HG03280 (cell line): ENCODE data around the gene TSPAN18.

ENCODE experiments used
- ATAC-seq: cut with Tn5 transposase; IDR thresholded peaks from one replicate; pipeline ENCODE4 v1.9.1; 2021; ENCODE audit warnings: mild to moderate bottlenecking, moderate library complexity; ENCODE audit not compliant: unreplicated experiment

Gene TSPAN18

DNA sequence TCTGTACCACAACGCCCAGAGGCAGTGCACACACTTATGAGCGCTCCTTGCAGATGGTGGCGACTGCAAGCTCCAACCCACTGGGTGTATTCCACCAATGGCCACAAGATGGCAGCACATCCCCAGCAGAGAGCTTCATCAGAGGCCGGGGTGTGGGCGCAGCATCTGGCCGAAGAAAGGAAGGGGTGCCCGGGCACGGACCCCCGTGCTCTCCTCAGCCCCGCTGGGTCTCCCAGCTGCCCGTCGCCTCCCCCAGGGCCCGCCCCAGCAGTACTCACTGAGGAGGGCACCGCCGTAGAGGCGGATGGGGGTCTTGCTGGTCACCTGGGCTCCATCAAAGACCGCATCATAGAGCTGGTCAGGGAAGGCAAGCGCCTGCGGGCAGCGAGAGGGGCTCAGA, 209.8 kb downstream of the TSPAN18 start:
- no peak for ATAC-seq

DNA sequence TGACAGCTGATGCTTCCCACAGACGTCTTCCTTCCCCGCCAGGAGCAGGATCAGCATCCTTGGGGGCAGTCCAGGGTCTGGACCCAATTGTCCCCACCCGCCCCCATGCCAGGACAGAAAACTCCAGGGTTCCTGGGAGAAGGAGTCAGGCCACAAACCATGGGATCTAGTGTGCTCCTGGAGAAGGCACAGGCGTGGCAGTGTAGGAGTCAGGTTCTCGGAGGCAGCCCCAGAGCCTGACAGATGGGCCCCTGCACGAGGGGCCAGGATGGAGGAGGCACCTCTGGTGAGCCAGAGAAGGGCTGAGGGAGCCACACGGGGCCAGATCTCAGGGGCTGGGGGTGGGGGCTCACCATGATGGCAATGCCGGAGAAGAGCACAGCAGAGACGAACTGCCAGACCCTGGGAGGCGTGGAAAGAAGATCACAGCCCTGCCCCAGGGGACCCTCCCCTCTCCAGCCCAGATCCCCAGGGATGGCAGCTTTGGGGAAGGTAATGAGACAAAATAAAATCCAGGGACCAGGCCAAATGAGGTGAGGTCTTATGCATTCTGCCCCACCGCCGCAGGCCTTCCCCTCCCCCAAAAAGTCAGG, 210.3 kb downstream of the TSPAN18 start:
- no peak for ATAC-seq

DNA sequence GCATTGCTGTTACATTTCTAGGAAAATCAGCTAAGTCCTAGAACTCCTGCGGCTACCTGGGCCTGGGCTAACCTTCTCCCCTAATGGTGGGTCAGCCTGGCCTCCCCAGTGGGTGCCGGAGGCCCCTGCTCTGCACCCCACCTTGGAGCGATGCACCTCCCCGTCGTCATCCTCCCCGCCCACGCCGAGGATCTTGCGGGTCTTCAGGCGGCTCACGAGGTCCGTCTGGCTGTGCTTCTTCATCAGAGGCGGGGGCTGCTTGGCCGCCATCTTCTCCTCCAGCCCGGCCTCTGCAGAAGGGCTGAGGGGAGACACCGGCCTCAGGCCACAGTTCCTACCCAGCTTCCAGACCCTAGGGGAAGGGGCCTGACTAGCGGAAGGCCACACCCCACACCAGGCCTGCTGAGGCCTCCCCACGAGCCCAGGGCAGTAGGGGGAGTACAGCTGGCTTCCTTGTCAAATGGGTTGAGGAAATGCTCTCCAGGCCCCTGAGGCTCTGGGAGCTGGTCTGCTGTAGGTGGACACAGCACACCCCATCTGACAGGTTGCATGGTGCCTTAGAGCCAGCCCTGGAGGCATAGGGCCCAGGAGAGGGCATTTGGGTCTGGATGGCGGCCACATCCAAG, 211.4 kb downstream of the TSPAN18 start:
- ATAC-seq: no peak

DNA sequence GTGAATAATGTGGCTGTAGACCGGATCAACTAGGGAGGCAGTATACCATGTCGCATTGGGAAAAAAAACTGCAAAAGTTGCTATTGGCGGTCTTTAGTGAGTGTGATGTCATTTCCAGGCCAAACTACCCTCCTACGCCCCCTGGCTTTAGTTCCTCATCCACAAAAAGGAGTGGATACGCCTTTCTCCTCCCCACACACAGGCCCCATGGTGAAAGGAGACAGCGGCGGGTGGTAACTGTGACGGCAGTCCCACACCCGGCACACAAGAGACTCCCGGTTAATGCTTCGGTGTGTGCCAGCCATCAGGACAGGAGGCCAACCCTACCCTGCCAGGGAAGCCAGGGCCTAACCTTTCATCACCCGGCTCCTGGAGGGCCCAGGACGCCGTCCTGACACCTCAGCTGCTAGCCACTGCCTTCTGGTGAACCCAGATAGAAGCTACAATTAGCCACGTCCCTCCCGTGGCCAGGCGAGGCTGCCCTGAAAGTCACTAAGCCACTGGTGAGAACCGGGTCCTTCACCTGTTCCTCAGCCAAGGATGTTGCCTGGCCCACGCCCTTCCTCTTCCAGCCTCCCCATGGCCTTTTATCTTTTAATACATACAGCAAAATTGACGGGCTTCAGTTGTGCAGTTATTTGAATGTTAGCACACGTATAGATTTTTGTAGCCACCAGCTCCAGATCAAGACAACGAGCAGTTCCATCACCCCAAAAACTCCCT, 213.1 kb downstream of the TSPAN18 start:
- ATAC-seq: no peak

DNA sequence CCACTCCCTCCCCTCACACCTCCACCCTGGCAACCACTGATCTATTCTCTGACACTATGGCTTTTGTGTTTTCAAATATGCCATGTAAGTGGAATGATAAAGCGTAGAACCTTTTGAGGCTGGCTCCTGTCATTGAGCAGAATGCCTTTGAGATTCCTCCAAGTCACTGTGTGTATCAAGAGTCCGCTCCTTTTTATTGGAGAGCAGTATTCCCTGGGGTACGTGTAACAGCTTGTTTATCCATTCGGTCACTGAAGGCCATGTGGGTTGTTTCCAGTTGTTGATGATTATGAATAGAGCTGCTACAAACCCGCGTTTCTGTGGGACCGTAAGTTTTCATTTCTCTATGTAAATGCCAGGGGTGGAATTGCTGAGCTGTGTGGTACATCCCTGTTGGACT, 213.6 kb downstream of the TSPAN18 start:
- ATAC-seq: no peak

DNA sequence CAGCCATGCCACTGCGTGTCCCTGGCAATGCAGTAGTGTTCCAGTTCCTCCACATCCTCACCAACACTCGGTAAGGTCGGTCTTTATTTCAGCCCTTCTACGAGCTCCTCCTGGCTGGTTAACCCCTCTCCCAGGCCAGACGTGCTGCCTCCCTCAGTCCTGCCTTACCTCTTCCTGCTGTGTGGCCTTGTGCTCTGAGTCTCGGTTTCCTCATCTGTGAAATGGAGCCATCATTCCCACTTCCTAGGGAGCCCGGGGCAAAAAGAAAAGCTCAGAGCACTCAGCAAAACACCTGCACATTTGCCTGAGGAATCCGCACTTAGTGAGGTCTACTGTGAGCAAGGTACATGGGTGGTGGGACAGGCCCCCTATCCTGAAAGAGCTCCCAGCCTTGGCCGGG, 214.1 kb downstream of the TSPAN18 start:
- ATAC-seq: no peak

DNA sequence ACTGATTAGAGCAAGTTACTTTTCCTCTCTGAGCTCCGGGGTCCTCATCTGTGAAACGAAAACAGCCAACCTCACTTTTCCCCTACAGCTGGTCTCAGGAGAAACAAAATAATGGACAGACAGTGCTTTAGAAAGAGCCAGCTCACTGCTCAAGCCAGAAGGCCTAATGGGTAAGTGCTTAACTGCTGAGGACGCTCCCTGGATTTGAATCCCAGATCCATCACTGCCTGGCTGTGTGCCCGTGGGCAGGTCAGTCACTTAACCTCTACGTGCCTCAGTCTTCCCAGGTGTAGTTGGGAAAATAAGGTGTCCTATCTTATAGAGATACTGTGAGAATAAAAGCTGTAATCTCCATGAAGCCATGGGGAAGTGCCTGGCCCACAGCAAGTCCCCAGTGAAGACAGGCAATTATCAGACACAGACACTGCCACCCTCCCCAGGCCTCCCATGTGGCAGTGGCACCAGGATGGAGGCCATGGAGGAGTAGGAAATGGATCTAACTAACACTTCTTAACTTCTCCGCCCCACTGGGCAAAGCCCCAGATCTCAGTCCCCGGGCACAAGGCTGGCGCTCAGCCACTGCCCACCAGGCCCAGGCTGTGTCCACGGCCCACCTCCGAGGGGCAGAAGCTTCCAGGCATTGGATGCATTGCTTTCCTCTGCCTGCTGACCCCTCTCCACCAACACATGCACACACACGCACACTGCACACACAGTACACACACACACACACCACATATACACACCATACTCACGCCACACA, 214.7 kb downstream of the TSPAN18 start:
- no peak for ATAC-seq

DNA sequence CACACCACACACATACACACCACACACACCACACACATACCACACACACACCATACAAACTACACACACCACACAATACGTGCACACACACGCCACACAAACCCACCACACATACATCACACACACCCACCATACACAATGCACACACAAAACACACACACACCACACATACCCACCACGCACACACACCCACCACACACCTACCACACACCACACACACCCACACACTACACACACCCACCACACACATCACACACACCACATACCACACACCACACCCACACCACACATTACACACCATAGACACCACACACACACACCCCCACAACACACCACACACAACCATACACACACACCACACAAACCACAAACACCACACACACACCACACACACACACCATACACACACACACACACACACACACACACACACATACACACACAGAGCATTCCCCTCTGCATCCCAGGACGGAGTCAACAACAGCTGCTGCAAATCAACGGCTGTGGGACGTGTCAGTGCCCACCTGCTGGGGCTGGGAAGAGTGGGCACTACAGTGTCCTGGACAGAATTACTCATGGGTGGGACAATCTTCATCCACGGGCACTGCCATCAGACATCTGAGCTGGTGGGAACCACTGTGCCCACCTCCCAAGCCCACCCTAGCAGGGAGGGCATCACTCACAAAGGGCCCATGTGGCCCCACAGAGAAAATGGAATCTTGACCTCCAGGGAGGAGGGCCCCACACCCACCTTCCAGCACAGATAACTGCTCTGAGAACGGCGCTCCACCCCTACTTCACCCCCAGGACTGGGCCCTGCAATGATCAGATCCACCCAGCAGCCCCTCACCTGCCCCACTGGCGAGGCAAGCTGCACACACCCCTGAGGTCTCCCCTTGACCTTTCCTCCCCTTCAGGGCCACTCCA, 215.5 kb downstream of the TSPAN18 start:
- no peak for ATAC-seq

DNA sequence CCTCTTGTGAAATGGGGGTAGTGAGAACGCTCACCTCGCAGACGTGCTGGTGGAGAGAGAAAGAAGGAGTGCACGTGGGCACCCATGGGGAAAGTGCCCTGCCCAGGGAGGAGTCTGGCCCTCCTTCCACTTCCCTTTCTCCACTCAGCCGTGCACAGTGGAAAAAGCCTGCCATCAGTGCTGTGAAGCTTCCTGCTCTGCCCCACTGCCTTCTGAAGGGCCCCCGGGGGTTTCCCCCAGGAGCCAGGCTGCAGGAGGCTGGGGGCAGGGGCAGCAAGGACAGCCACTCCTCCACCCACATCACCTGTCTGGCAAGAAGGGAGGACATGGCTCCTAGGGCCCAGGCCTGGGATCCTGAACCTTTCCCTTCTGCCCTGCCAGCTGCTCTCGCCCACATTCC, 216.4 kb downstream of the TSPAN18 start:
- no peak for ATAC-seq

DNA sequence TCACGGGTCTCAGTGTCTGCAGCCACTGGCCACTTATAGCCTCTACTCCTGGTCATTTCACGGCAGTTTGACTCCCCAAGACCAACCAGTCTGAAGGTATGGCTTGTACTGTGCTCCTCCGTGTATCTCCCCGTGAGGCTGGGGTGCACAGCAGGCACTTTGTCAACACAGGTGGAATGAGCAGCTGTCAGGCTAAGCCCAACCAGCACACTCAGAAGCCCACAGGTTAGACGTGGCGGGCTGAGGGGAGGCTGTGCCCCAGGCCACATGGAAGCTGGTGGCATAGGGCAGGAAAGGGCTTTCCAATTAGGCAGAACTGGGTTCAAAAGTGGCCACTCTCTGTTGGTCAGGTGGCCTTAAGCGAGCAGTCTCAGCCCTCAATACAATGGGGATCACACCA, 216.9 kb downstream of the TSPAN18 start:
- no peak for ATAC-seq

DNA sequence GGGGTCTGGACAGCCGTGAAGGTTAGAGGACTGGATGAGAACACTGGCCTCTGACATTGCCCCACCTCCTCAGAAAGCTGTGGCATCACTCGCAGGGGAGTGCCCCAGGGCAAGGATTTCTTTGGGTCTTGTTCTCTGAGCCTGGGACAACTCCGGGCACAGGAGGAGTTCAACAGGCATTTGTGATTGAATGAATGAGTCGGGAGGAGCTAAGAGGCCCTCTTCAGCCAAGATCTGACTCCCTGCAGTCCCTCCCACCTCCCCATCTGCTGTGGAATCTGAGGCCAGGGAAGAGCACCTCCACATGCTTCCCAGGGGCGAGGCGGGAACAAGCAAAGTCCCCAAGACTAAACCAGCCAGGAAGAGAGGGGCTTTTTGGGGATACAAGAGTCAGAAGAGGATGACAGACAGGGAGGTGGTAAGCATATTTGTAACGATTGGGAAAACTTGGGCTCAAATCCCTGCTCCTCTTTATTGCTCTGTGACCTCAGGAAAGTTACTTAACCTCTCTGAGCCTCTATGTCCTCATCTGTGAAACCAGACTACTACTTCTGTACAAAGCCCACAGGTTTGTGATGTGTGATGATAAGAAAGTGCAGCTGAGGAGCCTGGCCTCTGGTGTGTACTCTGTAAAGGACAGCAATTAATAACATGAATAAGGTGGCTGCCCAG, 217.6 kb downstream of the TSPAN18 start:
- no peak for ATAC-seq

DNA sequence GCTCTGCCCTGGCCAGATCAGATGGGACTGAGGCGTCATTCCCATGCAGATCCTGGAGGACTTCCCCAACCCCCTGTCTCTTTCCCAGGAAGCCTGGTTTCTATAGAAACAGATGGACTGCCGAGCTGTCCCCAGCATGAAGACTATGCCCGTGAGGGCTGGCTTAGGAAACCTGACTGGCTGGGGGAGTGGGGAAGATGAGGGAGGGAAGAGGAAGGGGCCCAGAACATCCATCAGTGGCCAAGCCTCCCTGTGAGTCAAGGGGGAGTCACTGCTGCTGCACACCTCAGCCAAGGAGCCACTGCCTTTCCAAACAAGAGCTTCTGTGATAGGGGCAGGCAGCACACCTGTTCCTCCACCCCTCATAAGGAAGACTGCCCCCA, 218.1 kb downstream of the TSPAN18 start:
- no peak for ATAC-seq

DNA sequence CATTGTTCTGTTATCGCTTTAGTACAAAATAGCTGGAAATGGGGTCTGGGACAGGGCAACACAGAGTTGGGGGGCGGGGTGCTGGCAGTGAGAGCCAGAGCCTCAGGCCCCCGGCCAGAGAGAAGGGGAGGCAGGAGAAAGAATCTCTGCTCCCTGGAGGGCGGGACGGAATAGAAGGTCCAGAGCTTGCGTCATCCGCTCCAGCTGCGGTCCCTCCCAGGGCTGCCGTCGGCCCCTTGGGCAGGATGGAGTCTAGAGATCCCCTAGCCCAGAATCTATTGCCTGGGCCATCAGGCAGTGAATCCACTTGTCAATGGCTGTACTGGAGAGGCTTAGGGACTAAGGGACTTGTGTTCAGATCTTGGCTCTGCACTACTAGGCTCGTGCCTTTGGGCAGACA, 218.9 kb downstream of the TSPAN18 start:
- ATAC-seq: no peak

DNA sequence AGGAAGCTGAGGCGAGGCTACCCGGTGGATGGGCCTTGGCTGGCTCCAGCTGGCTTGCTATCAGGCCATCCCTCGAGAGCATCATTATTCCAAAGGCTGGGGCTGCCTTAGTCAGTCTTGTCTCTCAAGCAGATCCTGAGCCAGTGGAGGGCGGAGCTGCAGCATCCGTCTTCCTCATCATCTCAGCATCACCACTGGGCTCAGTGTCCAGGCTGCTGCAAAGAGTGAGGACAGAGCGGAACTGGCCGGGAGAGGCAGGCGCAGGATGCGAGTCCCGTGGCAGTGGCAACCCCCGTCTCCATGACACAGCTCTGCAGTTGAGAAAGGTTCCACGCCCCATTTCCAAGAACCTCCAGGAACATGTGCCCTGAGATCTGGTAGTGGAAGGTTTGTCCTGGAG, 219.5 kb downstream of the TSPAN18 start:
- ATAC-seq: no peak

DNA sequence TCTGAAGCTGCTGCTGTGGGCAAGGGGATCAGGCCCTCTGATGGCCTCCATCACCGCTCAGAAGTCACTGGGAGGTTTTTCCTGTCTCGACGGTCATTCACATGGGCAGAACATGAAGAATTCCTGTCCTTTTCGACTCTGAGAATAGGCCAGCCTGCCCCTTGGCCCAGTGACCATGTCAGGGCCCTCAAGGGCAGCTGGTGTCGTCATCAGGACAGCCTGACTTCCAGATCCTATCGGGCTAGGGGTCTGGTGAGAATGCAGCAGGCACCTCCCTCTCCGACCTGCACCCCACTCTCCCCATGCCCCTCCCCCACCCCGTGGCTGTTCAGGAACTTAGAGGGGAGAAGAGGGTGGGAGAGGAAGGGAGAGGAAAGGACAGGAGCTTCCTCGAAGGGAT, 220.4 kb downstream of the TSPAN18 start:
- ATAC-seq: no peak

DNA sequence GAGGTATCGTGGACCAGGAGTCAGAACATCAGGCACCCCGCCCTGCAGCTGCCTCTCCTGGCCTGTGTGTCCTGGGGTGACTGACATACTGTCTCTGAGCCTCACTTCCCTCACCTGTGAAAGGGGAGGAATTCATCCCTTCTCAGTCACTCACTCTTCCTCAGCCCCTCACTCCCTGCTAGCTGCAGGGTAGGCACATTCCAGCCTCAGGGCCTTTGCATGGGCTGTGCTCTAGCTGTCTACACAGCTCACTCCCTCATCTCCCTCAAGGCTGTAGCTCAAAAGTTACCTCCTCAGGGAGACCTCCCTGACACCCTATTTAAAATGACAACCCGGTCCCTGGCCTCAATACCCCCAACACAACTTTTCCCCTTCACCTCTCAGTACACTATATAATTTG, 221.4 kb downstream of the TSPAN18 start:
- ATAC-seq: no peak

DNA sequence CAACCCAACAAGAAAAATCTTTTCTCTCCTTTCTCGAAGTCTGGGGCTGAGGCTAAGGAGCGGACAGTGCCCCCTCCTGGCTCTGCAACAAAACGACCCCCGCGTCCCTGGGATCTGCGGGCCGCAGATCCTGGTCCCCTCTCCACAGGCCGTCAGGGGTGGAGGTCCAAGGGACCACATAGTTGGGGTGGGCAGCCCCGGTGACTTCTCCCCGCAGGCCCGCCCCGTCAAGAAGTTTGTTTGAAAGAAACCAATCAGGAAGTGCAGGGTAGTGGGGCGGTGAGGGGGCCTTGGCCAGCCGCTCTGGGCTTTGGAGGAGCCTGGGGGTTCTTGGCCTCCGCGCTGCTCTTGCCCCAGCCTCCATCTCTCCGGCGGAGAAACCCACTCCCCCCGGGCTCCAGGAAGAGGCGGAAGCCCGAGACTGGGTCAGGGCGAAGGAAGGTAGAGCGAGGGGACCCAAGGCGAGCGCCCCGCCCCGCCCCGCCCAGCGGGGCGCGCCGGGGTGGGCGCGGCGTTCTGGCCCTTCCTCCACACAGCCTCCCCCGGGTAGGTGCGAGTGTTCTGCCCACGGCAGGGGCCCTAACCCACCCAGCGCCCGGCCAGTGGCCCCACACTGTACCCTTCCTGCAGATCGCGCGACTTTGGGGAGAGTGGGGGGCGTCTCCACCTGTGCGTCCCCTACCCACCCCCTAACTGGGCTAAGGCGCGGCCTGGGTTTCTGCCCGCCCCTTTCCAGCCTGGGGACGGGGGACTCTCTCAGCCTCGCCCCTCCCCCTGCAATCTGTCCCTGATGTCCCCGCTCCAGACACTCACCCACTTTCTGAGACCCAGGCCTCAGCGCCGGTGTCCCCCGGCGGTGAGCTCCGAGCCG, 222.6 kb downstream of the TSPAN18 start:
- ATAC-seq: no peak

DNA sequence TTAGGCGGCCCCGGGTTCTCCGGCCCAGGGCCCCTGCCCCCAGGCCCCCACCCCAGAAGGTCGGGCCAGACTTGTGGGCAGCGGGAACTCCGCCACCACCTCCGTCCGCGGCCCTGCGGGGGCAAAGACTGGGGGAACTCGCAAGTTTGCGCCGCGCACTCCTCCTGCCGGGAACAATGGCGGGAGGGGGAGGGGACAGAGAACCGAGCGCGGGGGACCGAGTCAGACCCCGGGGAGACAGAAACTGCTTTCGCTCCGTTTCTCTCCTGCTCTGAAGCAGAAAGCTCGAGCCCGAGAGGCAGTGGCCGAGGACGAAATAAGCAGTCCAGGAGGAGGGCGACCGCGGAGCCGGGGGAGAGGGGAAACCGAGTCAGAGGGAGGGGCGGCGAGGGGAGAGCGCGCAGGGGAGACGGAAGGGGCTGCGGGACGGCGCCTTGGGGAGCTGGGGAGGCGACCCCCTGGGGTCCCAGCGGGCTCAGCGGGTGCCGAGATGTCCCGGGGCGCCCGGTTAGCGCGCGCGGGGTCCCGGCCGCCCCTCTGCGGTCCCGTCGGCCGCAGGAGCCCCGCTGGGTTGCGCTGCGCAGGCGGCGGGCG, 223.4 kb downstream of the TSPAN18 start:
- no peak for ATAC-seq
